Hepatocyte (in vitro differentiated cells): Measurements from ENCODE around the gene CELF3. TPM values are rescaled to one million over a fixed set of nuclear protein-coding genes. Genes with fewer than 3 reads are reported as not detected.
A peak's percentile ranks its signal among the peaks of the same experiment; 100 is the strongest.

ENCODE experiments used
- DNase-seq: peaks from one replicate; pipeline ENCODE4 v3.0.0-alpha.2; 2016; ENCODE audit warnings: low spot score
- H2AFZ ChIP-seq: fragments of 200-600 bp; sonication (generic); 2 replicates; pipeline ENCODE4 v1.6.0; 2016; ENCODE audit warnings: antibody characterized with exemption, mild to moderate bottlenecking
- H3K27ac ChIP-seq: fragments of 200-600 bp; sonication (generic); 2 replicates; pipeline ENCODE4 v1.5.1; 2016; ENCODE audit warnings: mild to moderate bottlenecking
- H3K27me3 ChIP-seq: fragments of 200-600 bp; sonication (generic); 2 replicates; pipeline ENCODE4 v1.6.1; 2016
- H3K36me3 ChIP-seq: fragments of 200-600 bp; sonication (generic); replicated peaks from 2 replicates; pipeline ENCODE4 v1.5.1; 2016; ENCODE audit warnings: low read depth; ENCODE audit not compliant: insufficient read depth
- H3K4me1 ChIP-seq: fragments of 200-600 bp; sonication (generic); 2 replicates; pipeline ENCODE4 v1.5.1; 2016; ENCODE audit warnings: mild to moderate bottlenecking, moderate library complexity; ENCODE audit not compliant: insufficient read depth
- H3K4me2 ChIP-seq: fragments of 200-600 bp; sonication (generic); 2 replicates; pipeline ENCODE4 v1.6.0; 2016
- H3K4me3 ChIP-seq: fragments of 200-600 bp; sonication (generic); 2 replicates; pipeline ENCODE4 v1.5.1; 2016; ENCODE audit warnings: mild to moderate bottlenecking
- H3K79me2 ChIP-seq: fragments of 200-600 bp; sonication (generic); 2 replicates; pipeline ENCODE4 v1.6.0; 2017; ENCODE audit warnings: mild to moderate bottlenecking
- H3K9me2 ChIP-seq: fragments of 200-600 bp; sonication (generic); replicated peaks from 2 replicates; pipeline ENCODE4 v1.6.0; 2017; ENCODE audit warnings: mild to moderate bottlenecking; ENCODE audit not compliant: insufficient read depth
- H3K9me3 ChIP-seq: fragments of 200-600 bp; sonication (generic); 2 replicates; pipeline ENCODE4 v1.5.1; 2016; ENCODE audit warnings: low read depth, mild to moderate bottlenecking
- H4K20me1 ChIP-seq: fragments of 200-600 bp; sonication (generic); 2 replicates; pipeline ENCODE4 v1.6.0; 2016; ENCODE audit warnings: mild to moderate bottlenecking; ENCODE audit not compliant: insufficient read depth, poor library complexity, severe bottlenecking
- CTCF ChIP-seq: fragments of 200-600 bp; sonication (generic); IDR thresholded peaks from 2 replicates; pipeline ENCODE4 v1.5.1; 2016; ENCODE audit warnings: antibody characterized with exemption, mild to moderate bottlenecking; ENCODE audit not compliant: poor library complexity
- EZH2 ChIP-seq: fragments of 200-600 bp; sonication (generic); IDR thresholded peaks from 2 replicates; pipeline ENCODE4 v1.6.1; 2016; ENCODE audit warnings: antibody characterized with exemption, mild to moderate bottlenecking, borderline replicate concordance
- EZH2phosphoT487 ChIP-seq: fragments of 200-600 bp; sonication (generic); IDR thresholded peaks from one replicate; pipeline ENCODE4 v1.6.1; 2018; ENCODE audit warnings: antibody characterized with exemption, mild to moderate bottlenecking, low read depth, moderate library complexity; ENCODE audit not compliant: unreplicated experiment, severe bottlenecking
- WGBS: methylation state at CpG from one replicate; pipeline ENCODE4 v1.1.6; 2016; ENCODE audit warnings: low lambda C conversion rate; ENCODE audit errors: missing lambda C conversion rate; 5-methylcytosine and 5-hydroxymethylcytosine counted together
- polyA plus RNA-seq: library from polyadenylated mRNA; unstranded; fragments of >200 nt; fragmentation: Nextera tagmentation; extraction: Ambion mirVana; gene quantifications from 2 replicates; pipeline ENCODE4 v1.2.1, GENCODE V29; 2016
- total RNA-seq: library from RNA; depleted of rRNA; stranded (reverse); fragments of >200 nt; gene quantifications from 2 replicates; pipeline ENCODE4 v1.2.3, GENCODE V29; 2014

CELF3 gene
- total and polyA plus RNA-seq, 2 experiments from 2014 or later: 1.1 to 2.1 TPM

- peaks cover 19% of the 10 kb centered on the region for H3K4me1 ChIP-seq
- TF ChIP-seq EZH2phosphoT487 (no peak), EZH2 (no peak), CTCF (peak; percentile 6)
- no peaks in the 10 kb centered on the region for H3K9me2 ChIP-seq
- 44% methylated on average over 15 of the region's 17 CpGs for WGBS
- no peaks in the 10 kb centered on the region for H3K79me2 ChIP-seq
- no peak for DNase-seq
- H3K27me3 ChIP-seq: peaks cover 41% of the 10 kb centered on the region
- no peaks in the 10 kb centered on the region for H3K9me3 ChIP-seq
- H3K27ac ChIP-seq: no peak overlapping the region
- peak overlapping the region; percentile 73 for H3K4me2 ChIP-seq
- H2AFZ ChIP-seq: no peak overlapping the region
- H4K20me1 ChIP-seq: no peaks in the 10 kb centered on the region
- no peaks in the 10 kb centered on the region for H3K36me3 ChIP-seq
- no peak overlapping the region for H3K4me3 ChIP-seq
Observed at GRCh38 chr1:151715726-151716404, 738 bp downstream of the CELF3 start.

- no peaks in the 10 kb centered on the region for H3K36me3 ChIP-seq
- H3K4me1 ChIP-seq: peaks cover 17% of the 10 kb centered on the region
- H3K4me2 ChIP-seq: no peak overlapping the region
- H2AFZ ChIP-seq: no peak overlapping the region
- H4K20me1 ChIP-seq: no peaks in the 10 kb centered on the region
- H3K9me3 ChIP-seq: no peaks in the 10 kb centered on the region
- peaks cover 41% of the 10 kb centered on the region for H3K27me3 ChIP-seq
- TF ChIP-seq CTCF: no peak
- no peak for TF ChIP-seq EZH2
- TF ChIP-seq EZH2phosphoT487: no peak
- no peak overlapping the region for H3K27ac ChIP-seq
- no peaks in the 10 kb centered on the region for H3K9me2 ChIP-seq
- no peak overlapping the region for H3K4me3 ChIP-seq
- 71% methylated on average over 9 of the region's 10 CpGs for WGBS
- no peak for DNase-seq
- H3K79me2 ChIP-seq: no peaks in the 10 kb centered on the region
Observed at GRCh38 chr1:151714820-151715725, 1.5 kb downstream of the CELF3 start.

DNA sequence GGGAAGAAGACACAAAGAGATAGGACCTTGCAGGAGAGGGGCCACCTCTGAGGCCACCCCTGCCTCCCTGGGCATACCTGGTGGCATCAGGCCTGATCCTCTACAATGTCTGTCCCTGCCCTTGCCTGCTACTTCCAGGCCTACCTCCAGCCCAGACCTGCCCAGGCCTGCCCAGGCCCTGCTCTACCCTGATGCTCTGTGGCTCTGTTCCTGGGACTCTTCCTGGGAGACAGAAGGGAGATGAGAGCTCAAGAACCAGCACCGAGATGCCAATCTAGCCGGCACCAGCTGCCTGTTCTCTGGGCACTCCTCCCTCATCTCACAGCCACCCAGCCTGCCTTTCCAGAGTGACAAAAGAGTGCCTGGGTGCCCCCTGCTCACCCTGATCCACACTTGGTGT is 2.7 kb downstream of the CELF3 start:
- no peaks in the 10 kb centered on the region for H3K9me3 ChIP-seq
- no peaks in the 10 kb centered on the region for H4K20me1 ChIP-seq
- no peaks in the 10 kb centered on the region for H3K9me2 ChIP-seq
- no peak overlapping the region for H2AFZ ChIP-seq
- WGBS: 94% methylated on average over 2 of the region's 2 CpGs
- no peak overlapping the region for H3K4me2 ChIP-seq
- H3K27ac ChIP-seq: no peak overlapping the region
- peaks cover 17% of the 10 kb centered on the region for H3K4me1 ChIP-seq
- H3K36me3 ChIP-seq: no peaks in the 10 kb centered on the region
- no peak overlapping the region for H3K4me3 ChIP-seq
- no peaks in the 10 kb centered on the region for H3K79me2 ChIP-seq
- no peak for DNase-seq
- peaks cover 29% of the 10 kb centered on the region for H3K27me3 ChIP-seq
- TF ChIP-seq EZH2phosphoT487 (no peak), EZH2 (no peak), CTCF (no peak)
